Kidney epithelial cell (primary cell): ENCODE data around the gene TMEM69. TPM values are rescaled to one million over a fixed set of nuclear protein-coding genes. Genes with fewer than 3 reads are reported as not detected.
"Not testable (repeated sequence)": the region's sequence is repeated elsewhere in the genome, so short reads cannot be mapped to it uniquely, and the experiment has no call there.

Experiments used
- DNase-seq: peaks from one replicate; pipeline ENCODE4 v3.0.0-alpha.2; 2010; ENCODE audit warnings: low read depth
- H3K27me3 ChIP-seq: 2 replicates; pipeline ENCODE4 v1.6.0; 2011; ENCODE audit warnings: low read length; ENCODE audit not compliant: control insufficient read depth, insufficient read depth
- H3K36me3 ChIP-seq: 2 replicates; pipeline ENCODE4 v1.5.1; 2011; ENCODE audit warnings: low read length; ENCODE audit not compliant: control insufficient read depth, insufficient read depth
- H3K4me3 ChIP-seq: 2 replicates; pipeline ENCODE4 v1.5.1; 2011; ENCODE audit warnings: low read depth, mild to moderate bottlenecking, control low read depth, low read length
- total RNA-seq: library from RNA; depleted of rRNA; stranded (reverse); fragments of >200 nt; gene quantifications from 2 replicates; pipeline ENCODE4 v1.2.3, GENCODE V29; 2015
- TF ChIP-seq, protein P1 (sequence below): IDR thresholded peaks from 2 replicates; pipeline ENCODE4 v1.5.1; 2011; ENCODE audit warnings: mild to moderate bottlenecking, moderate library complexity, low read length, control low read depth, inconsistent platforms; ENCODE audit not compliant: insufficient read depth, poor library complexity, severe bottlenecking

TMEM69 gene
- total RNA-seq, 1 donor from 2014 or later, result 48.0 TPM

DNA sequence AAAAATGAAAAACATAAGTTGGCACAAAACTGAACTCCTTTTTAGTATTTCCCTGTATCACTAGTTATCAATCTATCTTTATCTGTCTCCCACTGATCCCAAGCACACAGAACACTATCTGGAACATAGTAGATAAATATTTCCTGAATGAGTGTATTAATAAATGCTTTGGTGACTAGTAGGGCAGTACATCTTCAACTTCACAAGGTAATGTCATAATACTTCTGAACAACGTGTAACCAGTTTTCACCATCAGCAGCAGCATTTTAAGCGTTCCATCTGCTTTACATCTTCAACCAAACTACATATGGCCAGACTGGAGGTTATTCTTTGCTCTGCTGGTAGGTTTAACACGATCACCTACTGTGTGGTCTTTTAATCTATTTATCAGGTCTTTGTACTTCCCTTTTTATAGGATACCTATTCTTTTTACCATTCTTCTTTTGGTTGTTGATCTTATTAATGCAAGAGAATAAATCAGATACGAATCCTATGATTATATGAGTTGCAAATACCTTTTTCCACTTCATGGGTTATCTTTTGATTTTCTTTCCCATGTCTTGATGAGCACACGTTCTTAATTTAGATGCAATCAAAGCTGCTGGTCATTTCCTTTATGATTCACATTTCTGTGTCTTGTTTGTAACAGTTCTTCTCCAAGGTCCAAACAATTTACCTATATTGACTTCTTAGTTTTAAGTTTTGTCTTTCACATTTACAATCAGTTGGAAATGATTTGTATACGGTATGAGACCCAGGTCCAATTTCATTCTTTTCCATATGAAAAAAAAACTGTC lies 17.9 kb upstream of the TMEM69 start:
- H3K4me3 ChIP-seq, result no peak overlapping the region
- TF ChIP-seq, protein P1, sequence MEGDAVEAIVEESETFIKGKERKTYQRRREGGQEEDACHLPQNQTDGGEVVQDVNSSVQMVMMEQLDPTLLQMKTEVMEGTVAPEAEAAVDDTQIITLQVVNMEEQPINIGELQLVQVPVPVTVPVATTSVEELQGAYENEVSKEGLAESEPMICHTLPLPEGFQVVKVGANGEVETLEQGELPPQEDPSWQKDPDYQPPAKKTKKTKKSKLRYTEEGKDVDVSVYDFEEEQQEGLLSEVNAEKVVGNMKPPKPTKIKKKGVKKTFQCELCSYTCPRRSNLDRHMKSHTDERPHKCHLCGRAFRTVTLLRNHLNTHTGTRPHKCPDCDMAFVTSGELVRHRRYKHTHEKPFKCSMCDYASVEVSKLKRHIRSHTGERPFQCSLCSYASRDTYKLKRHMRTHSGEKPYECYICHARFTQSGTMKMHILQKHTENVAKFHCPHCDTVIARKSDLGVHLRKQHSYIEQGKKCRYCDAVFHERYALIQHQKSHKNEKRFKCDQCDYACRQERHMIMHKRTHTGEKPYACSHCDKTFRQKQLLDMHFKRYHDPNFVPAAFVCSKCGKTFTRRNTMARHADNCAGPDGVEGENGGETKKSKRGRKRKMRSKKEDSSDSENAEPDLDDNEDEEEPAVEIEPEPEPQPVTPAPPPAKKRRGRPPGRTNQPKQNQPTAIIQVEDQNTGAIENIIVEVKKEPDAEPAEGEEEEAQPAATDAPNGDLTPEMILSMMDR, result no peak
- no peaks in the 10 kb centered on the region for H3K27me3 ChIP-seq
- H3K36me3 ChIP-seq, result no peaks in the 10 kb centered on the region
- DNase-seq, result no peak

DNA sequence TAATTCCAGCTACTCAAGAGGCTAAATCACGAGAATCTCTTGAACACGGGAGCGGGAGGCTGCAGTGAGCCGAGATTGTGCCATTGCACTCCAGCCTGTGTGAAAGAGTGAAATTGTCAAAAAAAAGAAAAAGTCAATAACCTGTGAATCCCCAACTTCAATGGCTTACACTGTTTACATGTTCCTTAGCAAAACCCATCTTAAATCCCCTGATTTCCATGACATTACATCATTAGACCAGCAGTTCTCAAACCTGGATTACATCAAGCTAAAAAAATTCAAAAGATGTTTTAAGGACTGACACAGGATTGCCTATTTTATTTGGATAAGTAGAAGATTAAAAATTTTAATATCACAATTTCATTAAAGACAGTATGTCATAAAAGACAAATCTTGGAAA lies 14.0 kb upstream of the TMEM69 start:
- Histone ChIP-seq H3K4me3 (no peak overlapping the region), H3K36me3 (no peaks in the 10 kb centered on the region), H3K27me3 (no peaks in the 10 kb centered on the region)
- TF ChIP-seq, protein P1, result no peak
- DNase-seq, result no peak

DNA sequence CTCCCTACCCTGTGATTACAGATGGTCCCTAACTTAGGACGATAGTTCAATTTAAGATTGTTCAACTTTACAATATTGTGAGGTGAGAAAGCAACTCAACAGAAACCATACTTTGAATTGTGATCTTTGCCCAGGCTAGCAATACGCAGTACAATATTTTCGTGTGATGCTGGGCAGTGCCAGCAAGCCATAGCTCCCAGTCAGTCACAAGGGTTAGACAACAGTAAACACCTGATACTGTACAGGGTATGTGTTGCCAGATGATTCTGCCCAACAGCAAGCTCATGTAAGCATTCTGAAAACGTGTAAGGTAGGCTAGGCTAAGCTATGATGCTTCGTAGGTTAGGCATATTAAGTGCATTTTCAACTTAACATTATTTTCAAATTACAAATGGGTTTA lies 13.5 kb upstream of the TMEM69 start:
- Histone ChIP-seq H3K36me3 (no peaks in the 10 kb centered on the region), H3K27me3 (no peaks in the 10 kb centered on the region), H3K4me3 (no peak overlapping the region)
- DNase-seq, result no peak
- TF ChIP-seq, protein P1, result no peak

DNA sequence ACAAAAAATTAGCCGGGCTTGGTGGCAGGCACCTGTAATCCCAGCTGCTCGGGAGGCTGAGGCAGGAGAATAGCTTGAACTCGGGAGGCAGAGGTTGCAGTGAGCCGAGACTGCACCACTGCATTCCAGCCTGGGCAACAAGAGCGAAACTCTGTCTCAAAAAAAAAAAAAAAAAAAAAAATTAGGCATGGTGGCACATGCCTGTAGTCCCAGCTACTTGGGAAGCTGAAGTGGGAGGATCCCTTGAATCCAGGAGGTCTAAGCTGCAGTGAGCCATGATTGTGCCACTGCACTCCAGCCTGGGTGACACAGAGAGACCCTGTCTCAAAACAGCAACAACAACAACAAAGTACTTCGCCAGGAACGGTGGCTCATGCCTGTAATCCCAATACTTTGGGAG lies 11.4 kb upstream of the TMEM69 start:
- not testable (repeated sequence) for H3K4me3 ChIP-seq, H3K27me3 ChIP-seq, DNase-seq, H3K36me3 ChIP-seq

DNA sequence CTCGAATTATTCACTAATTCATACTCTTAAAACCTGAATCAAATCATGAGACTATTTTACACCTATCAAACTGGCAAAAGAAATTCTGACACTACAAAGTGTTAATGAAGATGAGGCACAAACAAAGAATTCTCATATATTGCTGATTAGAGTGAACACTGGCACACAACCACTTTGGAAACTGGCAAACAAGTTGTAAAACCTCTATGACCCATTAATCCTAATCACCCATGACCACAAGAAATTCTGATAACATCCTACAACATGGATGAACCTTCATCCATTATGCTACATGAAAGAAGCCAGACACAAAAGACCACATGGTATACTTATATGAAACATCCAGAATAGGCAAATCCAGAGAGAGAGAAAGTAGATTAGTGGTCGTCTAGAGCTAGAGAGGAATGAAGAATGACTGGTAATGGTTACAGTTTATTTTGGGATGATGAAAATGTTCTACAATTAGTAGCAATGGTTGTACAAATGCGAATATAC lies 10.2 kb upstream of the TMEM69 start:
- no peak for DNase-seq
- no peaks in the 10 kb centered on the region for H3K36me3 ChIP-seq
- H3K27me3 ChIP-seq, result no peaks in the 10 kb centered on the region
- H3K4me3 ChIP-seq, result no peak overlapping the region
- TF ChIP-seq, protein P1, result no peak

DNA sequence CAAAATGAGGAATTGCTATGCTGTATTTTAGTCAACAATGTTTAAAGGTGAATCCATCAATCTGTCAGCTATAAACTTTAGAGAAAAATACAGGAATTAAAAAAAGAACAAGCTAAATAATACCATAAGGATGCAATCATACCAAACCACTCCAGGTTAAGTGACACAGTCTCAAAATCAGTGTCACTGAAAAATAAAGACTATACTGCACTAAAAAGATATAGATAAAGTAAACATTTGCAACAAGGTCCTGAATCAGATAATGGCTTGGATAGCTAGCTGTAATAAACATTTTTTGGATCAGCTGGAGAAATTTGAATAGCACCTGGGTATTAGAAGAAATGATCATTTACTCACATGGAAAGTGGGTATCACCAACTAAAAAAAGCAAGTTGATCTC lies 9.5 kb upstream of the TMEM69 start:
- Histone ChIP-seq H3K27me3 (no peaks in the 10 kb centered on the region), H3K4me3 (no peak overlapping the region), H3K36me3 (no peaks in the 10 kb centered on the region)
- DNase-seq, result no peak
- TF ChIP-seq, protein P1, result no peak
